HepG2 (cell line): ENCODE data around the gene SLC22A12. TPM values are rescaled to one million over a fixed set of nuclear protein-coding genes. Genes with fewer than 3 reads are reported as not detected.

Source experiments
- ATAC-seq: fragments of 200-7000 bp; cut with Tn5 transposase; 3 replicates; pipeline ENCODE4 v1.9.1; 2020; ENCODE audit warnings: mild to moderate bottlenecking, moderate library complexity
- BruUV-seq: library from RNA; stranded (reverse); fragments of 400-500 nt; replicated peaks from 2 replicates; lab custom pipeline; 2021; lab: Mats Ljungman, UMichigan
- CTCF ChIA-PET: fragments of 300-600 bp; formaldehyde crosslinking; extraction: SDS; loops from one replicate; lab custom pipeline; 2021; ENCODE audit warnings: low total read pairs, inconsistent platforms, low intra/inter-chr PET ratio; lab: Yijun Ruan, JAX
- POLR2A ChIA-PET: fragments of 350-600 bp; sonication (Branson Sonifier 250); formaldehyde crosslinking; loops from one replicate; lab custom pipeline; 2020; ENCODE audit warnings: antibody characterized with exemption, inconsistent platforms; lab: Yijun Ruan, JAX
- DNase-seq: peaks from one replicate; pipeline ENCODE4 v3.0.0-alpha.2; 2015; ENCODE audit warnings: low spot score
- FAIRE-seq: peaks from 3 replicates; lab custom pipeline; 2011; peaks lifted over from hg19 to GRCh38; lab: Jason Lieb, UNC
- H2AFZ ChIP-seq: one replicate; pipeline ENCODE4 v1.6.1; 2011; ENCODE audit warnings: low read length, inconsistent platforms
- H3K27ac ChIP-seq: fragments of 300-600 bp; 3 replicates; pipeline ENCODE4 v1.8.0; 2011; ENCODE audit warnings: mixed run types, mild to moderate bottlenecking, mixed read lengths, low read length, inconsistent platforms; ENCODE audit not compliant: insufficient read depth; ENCODE audit errors: extremely low read length
- H3K27me3 ChIP-seq, 2 experiments: fragments of 200-600 bp in 1 of 2; 2 replicates in 1 of 2; 3 replicates in 1 of 2; pipeline versions ENCODE4 v1.6.0 to v1.8.0; 2011; ENCODE audit warnings: low read length in 2 of 2, mild to moderate bottlenecking in 2 of 2, moderate library complexity in 2 of 2, inconsistent platforms in 1 of 2; ENCODE audit not compliant: insufficient read depth in 2 of 2, control insufficient read depth in 1 of 2
- H3K36me3 ChIP-seq, 2 experiments: fragments of 200-600 bp in 1 of 2; replicated peaks in 1 of 2; 2 replicates in 1 of 2; 3 replicates in 1 of 2; pipeline versions ENCODE4 v1.5.1 to v1.8.0; 2011; ENCODE audit warnings: low read length in 2 of 2, inconsistent platforms in 1 of 2; ENCODE audit not compliant: insufficient read depth in 2 of 2, control insufficient read depth in 1 of 2
- H3K4me1 ChIP-seq: 2 replicates; pipeline ENCODE4 v1.5.1; 2012; ENCODE audit warnings: low read length, inconsistent platforms; ENCODE audit not compliant: insufficient read depth
- H3K4me2 ChIP-seq: 2 replicates; pipeline ENCODE4 v1.6.0; 2011; ENCODE audit warnings: low read depth, low read length, inconsistent platforms
- H3K4me3 ChIP-seq, 3 experiments: fragments of 200-600 bp in 1 of 3; sonication (generic), shearing (Covaris generic) in 1 of 3; replicated peaks in 1 of 3; 2 replicates each; pipeline ENCODE4 v1.5.1; 2011 to 2016; ENCODE audit warnings: low read length in 3 of 3, inconsistent platforms in 2 of 3, low read depth in 2 of 3, mild to moderate bottlenecking in 2 of 3, control low read depth in 1 of 3, mixed read lengths in 1 of 3; ENCODE audit not compliant: insufficient read depth in 1 of 3
- H3K79me2 ChIP-seq: one replicate; pipeline ENCODE4 v1.6.1; 2011; ENCODE audit warnings: low read length, inconsistent platforms; ENCODE audit not compliant: insufficient read depth
- H3K9ac ChIP-seq: 2 replicates; pipeline ENCODE4 v1.6.0; 2011; ENCODE audit warnings: mild to moderate bottlenecking, low read depth, low read length, inconsistent platforms; ENCODE audit not compliant: insufficient read depth
- H3K9me3 ChIP-seq: 2 replicates; pipeline ENCODE4 v1.5.1; 2012; ENCODE audit warnings: mild to moderate bottlenecking, low read length
- H4K20me1 ChIP-seq: 2 replicates; pipeline ENCODE4 v1.6.0; 2011; ENCODE audit warnings: inconsistent platforms, mild to moderate bottlenecking, low read length, moderate library complexity; ENCODE audit not compliant: insufficient read depth
- BRCA1 ChIP-seq: sonication (generic); formaldehyde crosslinking; IDR thresholded peaks from 2 replicates; pipeline ENCODE4 v1.4.0; 2020; ENCODE audit warnings: missing genetic modification reagents
- HIC2 ChIP-seq: sonication (generic); formaldehyde crosslinking; IDR thresholded peaks from 2 replicates; pipeline ENCODE4 v1.9.0; 2022; ENCODE audit warnings: low read depth, missing genetic modification reagents
- HNF4A ChIP-seq: sonication (generic); formaldehyde crosslinking; IDR thresholded peaks from 2 replicates; pipeline ENCODE4 v1.4.0; 2020; ENCODE audit warnings: missing genetic modification reagents
- HNRNPK ChIP-seq: fragments of 200-400 bp; formaldehyde crosslinking; IDR thresholded peaks from 2 replicates; pipeline ENCODE4 v1.6.1; 2018; ENCODE audit warnings: low read length, low read depth, moderate library complexity, mild to moderate bottlenecking; ENCODE audit not compliant: poor library complexity, severe bottlenecking
- HNRNPL ChIP-seq: fragments of 200-400 bp; formaldehyde crosslinking; IDR thresholded peaks from 2 replicates; pipeline ENCODE4 v1.6.1; 2017; ENCODE audit warnings: mild to moderate bottlenecking, low read depth, low read length
- IRF2 ChIP-seq: IDR thresholded peaks from 2 replicates; pipeline ENCODE4 v1.6.1; 2018; ENCODE audit warnings: missing genetic modification reagents, missing compliant biosample characterization
- JUND ChIP-seq: sonication (generic); formaldehyde crosslinking; IDR thresholded peaks from 2 replicates; pipeline ENCODE4 v1.8.0; 2022; ENCODE audit warnings: mild to moderate bottlenecking, missing genetic modification reagents
- RFX1 ChIP-seq: fragments of 450-650 bp; IDR thresholded peaks from 2 replicates; pipeline ENCODE4 v1.6.1; 2017
- RFX3 ChIP-seq: IDR thresholded peaks from 2 replicates; pipeline ENCODE4 v1.6.1; 2016; ENCODE audit warnings: missing biosample characterization, missing genetic modification reagents
- SIN3A ChIP-seq: IDR thresholded peaks from 2 replicates; pipeline ENCODE4 v1.6.1; 2011; ENCODE audit warnings: low read depth, mild to moderate bottlenecking, control low read depth, low read length, borderline replicate concordance
- SP4 ChIP-seq: sonication (generic); formaldehyde crosslinking; IDR thresholded peaks from 2 replicates; pipeline ENCODE4 v1.8.1; 2023; ENCODE audit warnings: mild to moderate bottlenecking, missing genetic modification reagents
- ZFP1 ChIP-seq: IDR thresholded peaks from 2 replicates; pipeline ENCODE4 v1.6.1; 2016
- ZNF687 ChIP-seq: sonication (generic); formaldehyde crosslinking; IDR thresholded peaks from 2 replicates; pipeline ENCODE4 v1.5.1; 2020; ENCODE audit warnings: mild to moderate bottlenecking, missing genetic modification reagents, moderate library complexity
- ZNF710 ChIP-seq: sonication (generic); formaldehyde crosslinking; IDR thresholded peaks from 2 replicates; pipeline ENCODE4 v1.5.0; 2020; ENCODE audit warnings: mild to moderate bottlenecking, missing genetic modification reagents, borderline replicate concordance
- WGBS: methylation state at CpG from one replicate; pipeline ENCODE4 v1.1.6; 2017; ENCODE audit warnings: low lambda C conversion rate; 5-methylcytosine and 5-hydroxymethylcytosine counted together
- in situ Hi-C: cut with HindIII; loops from 2 replicates; pipeline ENCODE4 v1.10.0; 2017; ENCODE audit warnings: low pct_unique_long_range_greater_than_20kb; ENCODE audit not compliant: extremely low pct_ligation_motif_present
- intact Hi-C: fragments of 100-400 bp; cut with micrococcal nuclease; formaldehyde crosslinking; loops from one replicate; pipeline ENCODE4 v1.10.0; 2022; ENCODE audit not compliant: unreplicated experiment
- polyA plus RNA-seq, 8 experiments: library from polyadenylated mRNA; depleted of rRNA in 3 of 8; stranded (reverse) in 7 of 8; unstranded in 1 of 8; fragments of >200 nt; fragmentation: Illumina TruSeq in 4 of 8; extraction: Trizol in 4 of 8; gene quantifications; 2 replicates each; pipeline versions ENCODE4 v1.2.1 to v1.2.3, GENCODE V29; 2011 to 2016; ENCODE audit warnings: low read depth in 4 of 8, missing spikeins in 1 of 8, mixed read lengths in 1 of 8; ENCODE audit not compliant: insufficient read depth in 1 of 8
- total RNA-seq, 5 experiments: library from RNA; depleted of rRNA; stranded (reverse); fragments of >200 nt; fragmentation: Illumina TruSeq; extraction: Trizol; gene quantifications; 2 replicates each; pipeline ENCODE4 v1.2.3, GENCODE V29; 2016; ENCODE audit warnings: low read depth in 1 of 5

The SLC22A12 gene
- total and polyA plus RNA-seq, 2 of the 13 experiments (the other 11 are each of a cell fraction or from before 2014, with no cell fraction given) = not detected

GRCh38 chr11:64620381-64620971, 29.5 kb downstream of the SLC22A12 start:
- DNase-seq (peak; percentile 9), ATAC-seq (peak; percentile 14; the same call in 1 of the 3 replicates), FAIRE-seq (no peak)
- TF ChIP-seq HNRNPL (0 out of 2 replicates have a peak, but pooled peaks have one; percentile 31), RFX3 (CRISPR knock-in tag) (peak; percentile 63), ZFP1 (CRISPR knock-in tag) (no peak), HIC2 (CRISPR knock-in tag) (0 out of 2 replicates have a peak, but pooled peaks have one; percentile 32), ZNF687 (CRISPR knock-in tag) (0 out of 2 replicates have a peak, but pooled peaks have one; percentile 16), SP4 (CRISPR knock-in tag) (no peak), HNF4A (peak; percentile 40; the same call in 1 of the 2 replicates), JUND (no peak), RFX1 (peak; percentile 58), IRF2 (CRISPR knock-in tag) (no peak), HNRNPK (no peak), BRCA1 (CRISPR knock-in tag) (no peak), SIN3A (no peak), ZNF710 (CRISPR knock-in tag) (no peak)
- no peaks in the 10 kb centered on the region for H3K9me3 ChIP-seq
- H3K27me3 ChIP-seq = peaks cover 2 to 24% of the 10 kb centered on the region in 2 experiments; a peak in 4 of 5 replicates
- no peaks in the 10 kb centered on the region for H3K79me2 ChIP-seq
- no peak overlapping the region for H2AFZ ChIP-seq
- ChIA-PET POLR2A (no interaction called here), CTCF (no interaction called here)
- H4K20me1 ChIP-seq = no peaks in the 10 kb centered on the region
- H3K4me1 ChIP-seq = peaks cover 21% of the 10 kb centered on the region
- no TSS peak for BruUV-seq
- peak overlapping the region in 2 of 3 experiments; percentile 17 to 24; a peak in 3 of 6 replicates for H3K4me3 ChIP-seq
- H3K9ac ChIP-seq = no peak overlapping the region
- peak overlapping the region; percentile 53 for H3K4me2 ChIP-seq
- intact Hi-C loops (no loop called here), in situ Hi-C loops (no loop called here)
- 26% methylated on average over 9 of the region's 13 CpGs for WGBS
- no peaks in the 10 kb centered on the region for H3K36me3 ChIP-seq
- H3K27ac ChIP-seq = no peak overlapping the region
